GM19452 (cell line): ENCODE data around the gene SLC25A34.
"Not testable (repeated sequence)": the region's sequence is repeated elsewhere in the genome, so short reads cannot be mapped to it uniquely, and the experiment has no call there.

Experiments used
- ATAC-seq: cut with Tn5 transposase; IDR thresholded peaks from one replicate; pipeline ENCODE4 v1.9.1; 2021; ENCODE audit not compliant: unreplicated experiment

SLC25A34 gene

GRCh38 chr1:15736038-15736891, at the start of gene SLC25A34:
SLC25A34 (plus strand) TSS chr1:15736258; CDS start chr1:15736486, 228 bp downstream.
- ATAC-seq, result no peak

DNA sequence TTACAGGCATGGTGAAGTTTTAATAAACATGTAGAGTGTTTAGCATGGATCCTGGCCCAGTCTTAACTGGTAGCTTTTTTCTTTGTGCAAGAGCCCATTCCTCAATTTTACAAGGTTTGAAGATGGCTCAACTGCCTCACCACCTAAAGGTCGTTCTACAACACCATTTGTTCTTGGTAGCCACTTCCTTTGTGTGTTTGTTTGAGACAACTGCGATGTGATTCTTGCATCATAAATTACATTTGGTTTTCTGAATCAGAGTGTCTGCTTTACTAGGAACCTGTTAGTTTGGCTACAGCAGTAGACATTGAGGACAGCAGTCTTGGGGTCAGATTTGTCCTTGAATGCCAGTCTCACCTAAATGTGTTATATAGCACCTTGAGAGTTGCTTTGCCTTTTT, 48.6 kb upstream of the SLC25A34 start:
- no peak for ATAC-seq

DNA sequence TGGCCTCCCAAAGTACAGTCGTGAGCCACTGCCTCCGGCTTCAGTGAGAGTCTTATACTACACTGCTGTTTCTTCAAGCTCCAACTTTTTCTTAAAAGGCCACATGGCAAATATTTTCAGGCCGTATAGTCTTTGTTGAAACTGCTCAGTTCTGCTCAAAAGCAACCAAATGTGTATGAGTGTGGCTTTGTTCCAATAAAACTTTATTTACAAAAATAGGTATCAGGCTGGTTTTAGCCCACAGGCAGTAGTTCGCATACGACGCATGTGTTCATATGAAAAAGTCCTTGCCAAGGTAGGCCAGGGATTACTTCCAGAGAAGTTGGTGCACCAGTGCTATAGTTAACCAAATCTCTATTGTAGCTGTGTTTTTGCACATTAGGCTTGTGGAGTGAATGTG, 45.7 kb upstream of the SLC25A34 start:
- ATAC-seq, result no peak

- no peak for ATAC-seq
These were observed 44.5 kb upstream of the SLC25A34 start for GRCh38 chr1:15691434-15692032.

DNA sequence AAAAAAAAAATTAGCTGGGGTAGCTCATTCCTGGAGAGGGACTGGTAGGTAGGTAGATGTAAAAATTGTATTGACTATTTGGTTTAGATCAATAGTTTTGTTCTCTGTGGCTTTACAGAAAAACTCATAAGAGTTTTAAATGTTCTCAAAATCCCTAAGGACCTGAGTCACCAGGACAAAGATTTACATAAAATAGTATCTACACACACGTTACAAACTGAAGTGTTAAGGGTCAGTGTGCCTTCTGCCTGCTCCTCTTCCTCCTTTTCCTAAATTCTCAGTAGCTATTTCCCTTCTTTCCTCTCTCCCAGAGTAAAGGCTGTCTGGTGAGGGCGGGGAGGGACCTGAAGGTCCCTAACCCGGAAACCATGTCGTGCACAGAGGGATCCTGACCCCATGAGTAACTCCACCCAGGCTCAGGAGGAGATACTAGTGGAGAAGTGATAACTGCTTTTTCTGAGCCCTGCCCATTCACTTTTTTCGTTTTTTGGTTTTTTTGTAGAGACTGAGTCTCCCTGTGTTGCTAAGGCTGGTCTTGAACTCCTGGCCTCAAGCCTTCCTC, 43.9 kb upstream of the SLC25A34 start:
- ATAC-seq, result no peak

DNA sequence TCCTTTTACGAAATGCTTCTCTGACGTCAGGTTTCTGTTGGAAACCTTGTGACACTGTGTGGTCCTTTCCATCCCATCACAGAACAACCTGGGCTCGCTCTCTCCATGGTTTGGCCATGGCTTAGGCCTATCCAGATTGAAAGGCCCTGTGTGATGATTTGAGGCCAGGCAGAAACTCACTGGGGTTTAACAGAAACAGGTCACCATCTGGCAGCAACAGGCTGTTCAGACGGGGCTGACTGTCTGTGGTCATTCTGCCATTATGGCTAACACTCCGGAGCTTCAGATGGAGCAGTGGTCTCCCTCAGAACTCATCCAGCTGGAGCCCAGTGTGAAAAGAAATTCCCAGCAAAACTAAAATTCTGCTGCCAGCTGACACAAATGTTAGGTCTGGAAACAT, 42.7 kb upstream of the SLC25A34 start:
- ATAC-seq, result no peak

DNA sequence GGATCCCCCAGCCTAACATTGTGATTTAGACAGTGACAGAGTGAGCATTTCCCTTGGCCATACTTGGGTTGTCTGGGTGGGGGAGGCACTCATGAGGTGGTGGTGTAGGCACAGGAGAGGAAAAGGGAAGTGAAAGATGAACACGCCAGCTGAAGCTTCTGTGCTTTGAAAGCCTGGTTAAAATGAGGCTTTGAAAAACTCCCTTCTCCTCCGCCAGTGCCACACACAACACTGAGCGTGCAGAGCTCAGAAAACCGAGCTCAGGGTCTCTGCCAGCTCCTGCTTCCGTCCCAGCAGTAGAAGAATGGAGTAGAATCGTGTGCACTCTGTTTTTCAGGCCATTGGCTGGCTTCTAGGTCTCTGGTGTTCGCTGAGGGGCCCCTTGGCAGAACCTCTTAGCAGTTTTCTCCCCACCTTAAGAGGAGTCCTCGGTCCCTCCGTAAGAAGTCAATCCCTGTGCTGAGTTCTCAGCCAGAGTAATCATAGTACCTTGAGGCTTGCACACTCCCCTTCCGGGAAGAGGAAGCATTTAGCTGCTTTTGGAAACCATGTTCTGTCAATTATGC, 39.0 kb upstream of the SLC25A34 start:
- ATAC-seq, result peak; percentile 89

GRCh38 chr1:15698201-15698600, 37.9 kb upstream of the SLC25A34 start:
- ATAC-seq, result no peak

DNA sequence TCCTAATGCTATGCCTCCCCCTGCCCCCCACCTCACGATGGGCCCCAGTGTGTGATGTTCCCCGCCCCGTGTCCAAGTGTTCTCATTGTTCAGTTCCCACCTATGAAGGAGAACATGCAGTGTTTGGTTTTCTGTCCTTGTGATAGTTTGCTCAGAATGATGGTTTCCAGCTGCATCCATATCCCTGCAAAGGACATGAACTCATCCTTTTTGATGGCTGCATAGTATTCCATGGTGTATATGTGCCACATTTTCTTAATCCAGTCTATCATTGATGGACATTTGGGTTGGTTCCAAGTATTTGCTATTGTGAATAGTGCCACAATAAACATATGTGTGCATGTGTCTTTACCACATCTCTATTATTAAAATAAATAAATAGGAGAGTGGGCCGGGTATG, 36.7 kb upstream of the SLC25A34 start:
- ATAC-seq, result not testable (repeated sequence)

- ATAC-seq, result no peak
These were observed 35.5 kb upstream of the SLC25A34 start for GRCh38 chr1:15700508-15700907.

GRCh38 chr1:15701784-15702183, 34.3 kb upstream of the SLC25A34 start:
- ATAC-seq, result no peak

- ATAC-seq, result no peak
These were observed 33.1 kb upstream of the SLC25A34 start for GRCh38 chr1:15702722-15703550.

- ATAC-seq, result no peak
These were observed 32.5 kb upstream of the SLC25A34 start for GRCh38 chr1:15703562-15703961.

DNA sequence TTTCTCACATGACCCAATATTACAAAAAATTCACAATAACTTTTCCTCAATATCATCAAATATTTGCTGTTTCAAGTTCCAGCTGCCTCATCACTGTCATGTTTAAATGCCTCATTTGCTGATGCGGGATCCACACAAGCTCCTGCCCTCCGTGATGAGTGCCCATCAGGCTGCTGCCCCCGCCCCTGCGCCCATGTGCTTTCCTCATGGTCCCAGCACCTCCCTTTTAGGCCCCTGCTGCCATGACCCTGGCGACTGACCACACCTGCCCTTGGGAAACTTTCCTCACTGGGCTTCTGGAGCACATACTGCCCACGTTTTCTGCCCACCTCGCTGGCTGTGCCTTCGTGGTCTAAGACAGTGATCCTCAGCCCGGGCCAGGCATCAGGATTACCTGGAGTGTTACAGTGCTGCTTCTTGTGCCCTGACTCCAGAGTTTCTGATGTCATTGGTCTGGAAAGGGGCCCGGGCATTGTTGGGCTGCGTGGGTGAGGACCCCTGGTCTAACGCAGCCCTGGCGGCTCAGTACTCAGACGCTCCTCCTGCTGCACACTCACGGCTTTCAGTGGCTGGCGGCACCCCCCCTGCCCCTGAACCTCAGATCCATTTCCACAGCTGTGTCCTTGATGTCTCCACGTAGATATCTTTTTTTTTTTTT, 31.4 kb upstream of the SLC25A34 start:
- no peak for ATAC-seq

DNA sequence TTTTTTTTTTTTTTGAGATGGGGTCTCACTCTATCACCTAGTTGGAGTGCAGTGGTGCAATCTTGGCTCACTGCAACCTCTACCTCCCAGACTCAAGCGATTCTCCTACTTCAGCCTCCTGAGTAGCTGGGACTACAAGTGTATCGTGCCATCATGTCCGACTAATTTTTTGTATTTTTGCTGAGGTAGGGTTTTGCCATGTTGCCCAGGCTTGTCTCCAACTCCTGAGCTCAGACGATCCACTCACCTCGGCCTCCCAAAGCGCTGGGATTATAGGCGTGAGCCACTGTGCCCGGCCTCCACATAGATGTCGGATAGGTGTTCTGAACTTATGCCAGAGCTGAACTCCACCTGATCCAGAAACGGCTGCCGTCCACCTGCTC, 30.9 kb upstream of the SLC25A34 start:
- no peak for ATAC-seq

GRCh38 chr1:15706751-15707150, 29.3 kb upstream of the SLC25A34 start:
- no peak for ATAC-seq

DNA sequence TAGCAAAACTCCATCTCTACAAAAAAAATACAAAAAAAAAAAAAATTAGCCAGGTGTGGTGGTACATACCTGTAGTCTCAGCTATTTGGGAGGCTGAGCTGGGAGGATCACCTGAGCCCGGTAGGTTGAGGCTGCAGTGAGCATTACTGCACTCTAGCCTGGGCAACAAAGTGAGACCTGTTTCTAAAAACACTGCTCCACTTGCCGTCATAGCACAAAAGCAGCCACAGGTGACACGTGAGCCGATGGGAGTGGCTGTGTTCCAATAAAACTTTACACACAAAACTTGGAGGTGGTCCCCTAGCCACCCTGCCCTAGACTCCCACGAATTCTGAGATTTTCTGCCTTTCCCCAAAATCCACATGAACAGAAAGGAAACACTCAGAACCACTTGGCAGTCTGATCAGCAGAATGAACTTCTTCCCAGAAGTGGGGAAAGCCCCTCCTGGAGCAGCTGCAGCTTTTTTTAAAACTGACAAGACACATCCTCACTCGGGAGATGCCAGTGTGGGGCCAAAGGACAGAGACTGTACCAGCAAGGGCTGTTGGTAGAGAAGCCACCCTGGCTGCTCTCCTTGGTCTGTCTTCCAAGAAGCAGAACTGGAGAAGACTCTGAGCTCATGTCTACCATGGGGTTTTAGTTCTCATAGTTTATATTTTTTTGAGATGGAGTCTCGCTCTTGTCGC, 28.7 kb upstream of the SLC25A34 start:
- ATAC-seq, result no peak

GRCh38 chr1:15708486-15709137, 27.4 kb upstream of the SLC25A34 start:
- ATAC-seq, result no peak

DNA sequence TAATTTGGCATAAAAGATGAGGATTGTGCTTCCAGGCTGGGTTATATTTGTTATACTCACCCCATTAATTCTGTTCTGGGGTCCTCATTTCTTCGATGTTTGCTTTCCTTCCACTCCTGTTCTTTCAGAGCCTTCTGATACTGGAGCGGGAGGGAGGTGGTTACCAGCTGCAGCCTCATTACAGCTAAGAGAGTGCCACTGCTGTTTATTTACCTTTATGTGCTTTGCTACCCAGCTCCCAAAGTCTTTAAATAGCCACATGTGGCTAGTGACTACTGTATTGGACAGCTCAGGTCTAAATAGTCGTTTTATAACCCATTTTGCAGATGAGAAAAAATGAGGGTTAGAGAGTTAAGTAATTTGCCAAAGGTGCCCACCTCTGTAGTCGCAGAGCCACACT, 26.8 kb upstream of the SLC25A34 start:
- ATAC-seq, result no peak
